ENCODE data around the gene LCN1. TPM values are rescaled to one million over a fixed set of nuclear protein-coding genes. Genes with fewer than 3 reads are reported as not detected.

Gene LCN1
- total and polyA plus RNA-seq, 2 of the 4 experiments (the other 2 are of a cell fraction): not detected

- no peak overlapping the region for H3K27ac ChIP-seq (ENCODE audit: insufficient read depth, low read length)
- no peak overlapping the region for H4K5ac ChIP-seq (ENCODE audit: low read depth, low read length)
- 94% methylated on average over 18 of the region's 18 CpGs; no CpG with 5 or more reads in 1 of the 2 experiments for WGBS, 2 experiments (ENCODE audit: extremely low coverage in 2 of 2, insufficient read length in 1 of 2)
- H2AK9ac ChIP-seq (replicated peaks; ENCODE audit: low read depth, low read length, poor library complexity): no peak overlapping the region
- no peak overlapping the region for H3K14ac ChIP-seq (replicated peaks; ENCODE audit: low read depth, low read length)
- no peak for DNase-seq
- H3K9me3 ChIP-seq (ENCODE audit: control insufficient read depth, insufficient read depth, low read length): no peaks in the 10 kb centered on the region
- no peak overlapping the region for H2BK15ac ChIP-seq (ENCODE audit: low read depth, low read length)
- ChIA-PET POLR2A (ENCODE audit: unreplicated experiment) (no interaction called here), CTCF (no interaction called here)
- H3K18ac ChIP-seq (ENCODE audit: low read depth, low read length): no peak overlapping the region
- peak; percentile 24; the same call in 1 of the 2 replicates for ATAC-seq (ENCODE audit: low read depth)
- no peak overlapping the region for H3K4ac ChIP-seq (ENCODE audit: low read depth, low read length)
- H3K27me3 ChIP-seq (ENCODE audit: control insufficient read depth, insufficient read depth, low read length): no peaks in the 10 kb centered on the region
- dilution Hi-C loops (cut with HindIII; ENCODE audit: low sequenced_read_pairs, unreplicated experiment) (no loop called here), intact Hi-C loops (cut with micrococcal nuclease) (no loop called here), in situ Hi-C loops (cut with MboI; ENCODE audit: low sequenced_read_pairs) (no loop called here)
- no peaks in the 10 kb centered on the region for H3K79me1 ChIP-seq (ENCODE audit: low read depth in 1 of 2, low read length in 2 of 2)
- H3K56ac ChIP-seq (ENCODE audit: extremely low read depth, insufficient read depth, low read length): no peak overlapping the region
- H2BK5ac ChIP-seq (ENCODE audit: low read depth, low read length, poor library complexity, severe bottlenecking): no peak overlapping the region
- H3K9ac ChIP-seq (ENCODE audit: low read depth, low read length): no peak overlapping the region
- no peaks in the 10 kb centered on the region for H4K20me1 ChIP-seq (ENCODE audit: insufficient read depth, low read length)
- no peak overlapping the region for H4K91ac ChIP-seq (ENCODE audit: insufficient read depth, low read depth, low read length)
- BruUV-seq (replicated peaks): no TSS peak
- H3K9me1 ChIP-seq (ENCODE audit: insufficient read depth, low read length): no peaks in the 10 kb centered on the region; the same call in 1 of the 2 replicates
- H2BK20ac ChIP-seq (ENCODE audit: low read depth, low read length): no peak overlapping the region
- no peak overlapping the region for H2BK120ac ChIP-seq (ENCODE audit: low read depth, low read length)
- TF ChIP-seq FOS (IDR thresholded peaks at IDR 0.05; ENCODE audit: low read depth, low read length) (no peak), CHD1 (IDR thresholded peaks at IDR 0.05; ENCODE audit: low read depth, low read length) (no peak), RAD21 (IDR thresholded peaks at IDR 0.05; ENCODE audit: low read length) (no peak)
- TF ChIP-seq, protein P1, sequence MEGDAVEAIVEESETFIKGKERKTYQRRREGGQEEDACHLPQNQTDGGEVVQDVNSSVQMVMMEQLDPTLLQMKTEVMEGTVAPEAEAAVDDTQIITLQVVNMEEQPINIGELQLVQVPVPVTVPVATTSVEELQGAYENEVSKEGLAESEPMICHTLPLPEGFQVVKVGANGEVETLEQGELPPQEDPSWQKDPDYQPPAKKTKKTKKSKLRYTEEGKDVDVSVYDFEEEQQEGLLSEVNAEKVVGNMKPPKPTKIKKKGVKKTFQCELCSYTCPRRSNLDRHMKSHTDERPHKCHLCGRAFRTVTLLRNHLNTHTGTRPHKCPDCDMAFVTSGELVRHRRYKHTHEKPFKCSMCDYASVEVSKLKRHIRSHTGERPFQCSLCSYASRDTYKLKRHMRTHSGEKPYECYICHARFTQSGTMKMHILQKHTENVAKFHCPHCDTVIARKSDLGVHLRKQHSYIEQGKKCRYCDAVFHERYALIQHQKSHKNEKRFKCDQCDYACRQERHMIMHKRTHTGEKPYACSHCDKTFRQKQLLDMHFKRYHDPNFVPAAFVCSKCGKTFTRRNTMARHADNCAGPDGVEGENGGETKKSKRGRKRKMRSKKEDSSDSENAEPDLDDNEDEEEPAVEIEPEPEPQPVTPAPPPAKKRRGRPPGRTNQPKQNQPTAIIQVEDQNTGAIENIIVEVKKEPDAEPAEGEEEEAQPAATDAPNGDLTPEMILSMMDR (conservative IDR thresholded peaks at IDR 0.05; ENCODE audit: low read depth, low read length): no peak
- no peak overlapping the region for H3K4me3 ChIP-seq (ENCODE audit: insufficient read depth, low read depth, low read length)
- no peak overlapping the region for H2AK5ac ChIP-seq (ENCODE audit: low read depth, low read length)
- H4K8ac ChIP-seq (ENCODE audit: low read depth in 2 of 2, low read length in 2 of 2): no peak overlapping the region
- H2AFZ ChIP-seq (replicated peaks; ENCODE audit: low read length, poor library complexity): no peak overlapping the region
- no peak overlapping the region for H3K23ac ChIP-seq (ENCODE audit: low read depth, low read length)
- H3K4me1 ChIP-seq (ENCODE audit: control insufficient read depth, insufficient read depth, low read length): no peaks in the 10 kb centered on the region; the same call in 1 of the 2 replicates
- H3K36me3 ChIP-seq (ENCODE audit: control insufficient read depth, insufficient read depth, low read length): peaks cover 29% of the 10 kb centered on the region
- no peak overlapping the region for H3K4me2 ChIP-seq (ENCODE audit: low read depth, low read length)
These were observed 31.9 kb upstream of the LCN1 start for GRCh38 chr9:135489188-135489906.

All from IMR-90 (cell line).